ENCODE data around the gene SLC7A14.

Gene SLC7A14

GRCh38 chr3:170608475-170608874 lies 22.6 kb upstream of the SLC7A14 start:
- H2AFZ ChIP-seq (ENCODE audit: low read depth, low read length) = no peak overlapping the region
- no peaks in the 10 kb centered on the region for H3K9me3 ChIP-seq (ENCODE audit: insufficient read depth, low read length)
- H3K4me3 ChIP-seq (ENCODE audit: low read length) = no peak overlapping the region
- no peaks in the 10 kb centered on the region for H3K79me2 ChIP-seq (ENCODE audit: low read length)
- H3K9ac ChIP-seq (ENCODE audit: low read length) = no peak overlapping the region
- TF ChIP-seq EZH2phosphoT487 (IDR thresholded peaks at IDR 0.05; ENCODE audit: low read depth) (no peak), CTCF (IDR thresholded peaks at IDR 0.05; ENCODE audit: low read depth, low read length) (no peak)
- no peak overlapping the region for H3K27ac ChIP-seq (ENCODE audit: low read length)
- H3K4me2 ChIP-seq (ENCODE audit: low read length) = no peak overlapping the region
- no peaks in the 10 kb centered on the region for H3K36me3 ChIP-seq (replicated peaks; ENCODE audit: low read depth, low read length)
- H3K27me3 ChIP-seq (ENCODE audit: low read depth, low read length) = peaks cover 75% of the 10 kb centered on the region
- H3K4me1 ChIP-seq (ENCODE audit: low read length) = no peaks in the 10 kb centered on the region
- peaks cover 4% of the 10 kb centered on the region; the same call in 1 of the 2 replicates for H4K20me1 ChIP-seq (ENCODE audit: insufficient read depth, low read length)

- TF ChIP-seq CTCF (IDR thresholded peaks at IDR 0.05; ENCODE audit: low read depth, low read length) (no peak), EZH2phosphoT487 (IDR thresholded peaks at IDR 0.05; ENCODE audit: low read depth) (no peak)
- no peak overlapping the region for H3K4me2 ChIP-seq (ENCODE audit: low read length)
- 0 out of 2 replicates have a peak, but pooled peaks cover under 1% of the 10 kb centered on the region for H4K20me1 ChIP-seq (ENCODE audit: insufficient read depth, low read length)
- H3K4me1 ChIP-seq (ENCODE audit: low read length) = no peaks in the 10 kb centered on the region
- peaks cover 74% of the 10 kb centered on the region for H3K27me3 ChIP-seq (ENCODE audit: low read depth, low read length)
- H3K9ac ChIP-seq (ENCODE audit: low read length) = no peak overlapping the region
- H3K9me3 ChIP-seq (ENCODE audit: insufficient read depth, low read length) = no peaks in the 10 kb centered on the region
- H2AFZ ChIP-seq (ENCODE audit: low read depth, low read length) = no peak overlapping the region
- H3K4me3 ChIP-seq (ENCODE audit: low read length) = no peak overlapping the region
- H3K27ac ChIP-seq (ENCODE audit: low read length) = no peak overlapping the region
- H3K36me3 ChIP-seq (replicated peaks; ENCODE audit: low read depth, low read length) = no peaks in the 10 kb centered on the region
- no peaks in the 10 kb centered on the region for H3K79me2 ChIP-seq (ENCODE audit: low read length)
Measured at GRCh38 chr3:170606675-170607074, 20.8 kb upstream of the SLC7A14 start.

GRCh38 chr3:170605490-170605889 lies 19.6 kb upstream of the SLC7A14 start:
- Histone ChIP-seq H3K79me2 (ENCODE audit: low read length) (no peaks in the 10 kb centered on the region), H3K36me3 (replicated peaks; ENCODE audit: low read depth, low read length) (no peaks in the 10 kb centered on the region), H3K9me3 (ENCODE audit: insufficient read depth, low read length) (no peaks in the 10 kb centered on the region), H4K20me1 (ENCODE audit: insufficient read depth, low read length) (no peaks in the 10 kb centered on the region), H3K4me3 (ENCODE audit: low read length) (no peak overlapping the region), H3K9ac (ENCODE audit: low read length) (no peak overlapping the region), H3K27me3 (ENCODE audit: low read depth, low read length) (peaks cover 73% of the 10 kb centered on the region), H3K4me1 (ENCODE audit: low read length) (no peaks in the 10 kb centered on the region), H3K27ac (ENCODE audit: low read length) (no peak overlapping the region), H3K4me2 (ENCODE audit: low read length) (no peak overlapping the region), H2AFZ (ENCODE audit: low read depth, low read length) (no peak overlapping the region)
- no peak for TF ChIP-seq EZH2phosphoT487 (IDR thresholded peaks at IDR 0.05; ENCODE audit: low read depth)
- TF ChIP-seq CTCF (IDR thresholded peaks at IDR 0.05; ENCODE audit: low read depth, low read length) = no peak

- H3K4me2 ChIP-seq (ENCODE audit: low read length) = no peak overlapping the region
- H3K9me3 ChIP-seq (ENCODE audit: insufficient read depth, low read length) = no peaks in the 10 kb centered on the region
- H3K9ac ChIP-seq (ENCODE audit: low read length) = no peak overlapping the region
- no peak overlapping the region for H2AFZ ChIP-seq (ENCODE audit: low read depth, low read length)
- TF ChIP-seq CTCF (IDR thresholded peaks at IDR 0.05; ENCODE audit: low read depth, low read length) (no peak), EZH2phosphoT487 (IDR thresholded peaks at IDR 0.05; ENCODE audit: low read depth) (no peak)
- H3K4me3 ChIP-seq (ENCODE audit: low read length) = no peak overlapping the region
- H3K27me3 ChIP-seq (ENCODE audit: low read depth, low read length) = peaks cover 70% of the 10 kb centered on the region
- H3K36me3 ChIP-seq (replicated peaks; ENCODE audit: low read depth, low read length) = no peaks in the 10 kb centered on the region
- no peaks in the 10 kb centered on the region for H3K79me2 ChIP-seq (ENCODE audit: low read length)
- H4K20me1 ChIP-seq (ENCODE audit: insufficient read depth, low read length) = no peaks in the 10 kb centered on the region
- no peaks in the 10 kb centered on the region for H3K4me1 ChIP-seq (ENCODE audit: low read length)
- H3K27ac ChIP-seq (ENCODE audit: low read length) = no peak overlapping the region
Measured at GRCh38 chr3:170603770-170604510, 18.1 kb upstream of the SLC7A14 start.

Data from OCI-LY3 (cell line).